HG03108 (cell line): ENCODE data around the gene SRMS.

Experiments used
- ATAC-seq: cut with Tn5 transposase; IDR thresholded peaks from one replicate; pipeline ENCODE4 v1.9.1; 2021; ENCODE audit warnings: moderate library complexity; ENCODE audit not compliant: unreplicated experiment

SRMS gene

GRCh38 chr20:63547725-63548480, at the start of gene SRMS:
SRMS (minus strand) TSS chr20:63547749; CDS start chr20:63547463, 286 bp downstream.
- no peak for ATAC-seq

- no peak for ATAC-seq
Observed at GRCh38 chr20:63596423-63596822, 48.9 kb upstream of the SRMS start.

- ATAC-seq, result no peak
Observed at GRCh38 chr20:63595416-63596127, 48.0 kb upstream of the SRMS start.

- ATAC-seq, result no peak
Observed at GRCh38 chr20:63594043-63594561, 46.6 kb upstream of the SRMS start.

GRCh38 chr20:63592661-63593060, 45.1 kb upstream of the SRMS start:
- ATAC-seq, result no peak

GRCh38 chr20:63591786-63592355, 44.3 kb upstream of the SRMS start:
- no peak for ATAC-seq

- no peak for ATAC-seq
Observed at GRCh38 chr20:63591147-63591533, 43.6 kb upstream of the SRMS start.

DNA sequence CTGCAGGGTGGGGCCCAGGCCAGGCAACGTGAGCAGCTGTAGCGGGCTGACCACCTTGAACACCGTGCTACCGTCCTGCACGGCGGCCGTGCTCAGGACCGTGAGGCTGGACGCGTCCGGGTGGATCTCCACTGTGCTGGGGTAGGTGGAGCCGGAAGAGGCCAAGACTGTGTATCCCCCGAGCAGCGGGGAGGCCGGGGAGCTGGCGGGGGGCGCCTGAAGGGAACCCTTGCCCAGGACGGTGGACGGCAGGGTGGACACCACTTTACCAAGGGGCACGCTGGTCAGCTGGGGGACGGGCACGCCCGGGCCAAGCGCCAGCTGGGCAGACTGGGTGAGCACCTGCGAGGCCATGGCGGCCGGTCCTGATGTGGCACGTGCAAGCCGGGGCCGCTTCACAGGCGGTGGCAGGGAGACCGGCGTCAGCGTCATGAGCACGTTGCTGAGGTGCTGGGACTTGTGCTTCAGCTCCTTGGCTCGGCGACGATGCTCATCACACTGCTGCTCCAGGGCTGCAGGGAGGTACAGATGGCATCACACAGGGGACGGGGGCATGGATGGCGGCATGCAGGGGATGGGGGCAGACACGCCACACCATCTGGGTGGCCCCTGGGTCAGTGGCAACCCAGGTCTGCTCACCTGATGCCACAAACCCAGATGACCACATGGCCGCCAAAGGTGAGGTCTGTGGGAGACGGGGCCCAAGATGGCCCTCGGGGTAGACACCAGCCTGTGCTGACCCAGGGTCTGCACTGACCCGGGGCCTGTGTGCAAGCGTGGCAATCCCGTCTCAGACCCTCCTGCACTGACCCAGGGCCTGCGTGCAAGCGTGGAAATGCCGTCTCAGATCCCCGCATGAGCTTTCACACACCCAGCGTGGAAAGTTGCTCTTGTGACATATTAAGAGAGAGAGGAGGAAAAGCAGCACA, 42.9 kb upstream of the SRMS start:
- no peak for ATAC-seq

GRCh38 chr20:63589261-63590217, 42.0 kb upstream of the SRMS start:
- no peak for ATAC-seq

DNA sequence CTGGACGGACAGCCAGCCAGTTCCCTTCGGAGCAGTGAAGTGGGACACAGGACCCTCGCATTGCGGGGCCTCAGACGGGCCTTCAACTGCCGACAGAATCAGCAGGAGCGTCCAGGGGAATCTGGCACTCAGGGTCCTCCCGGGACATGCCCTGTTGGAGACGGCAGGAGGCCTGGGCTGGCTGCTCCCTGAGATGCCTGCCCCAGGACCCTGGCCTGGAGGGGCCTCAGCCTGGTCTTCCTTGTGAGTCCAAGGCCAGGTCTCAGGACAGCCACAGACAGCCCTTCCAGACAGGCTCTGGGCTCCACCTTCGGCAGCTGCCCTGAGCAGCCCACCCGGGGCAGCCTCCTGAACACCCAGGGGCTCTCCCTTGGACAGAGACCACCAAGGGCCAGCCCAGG, 41.1 kb upstream of the SRMS start:
- ATAC-seq, result no peak

GRCh38 chr20:63587776-63588591, 40.4 kb upstream of the SRMS start:
- no peak for ATAC-seq

DNA sequence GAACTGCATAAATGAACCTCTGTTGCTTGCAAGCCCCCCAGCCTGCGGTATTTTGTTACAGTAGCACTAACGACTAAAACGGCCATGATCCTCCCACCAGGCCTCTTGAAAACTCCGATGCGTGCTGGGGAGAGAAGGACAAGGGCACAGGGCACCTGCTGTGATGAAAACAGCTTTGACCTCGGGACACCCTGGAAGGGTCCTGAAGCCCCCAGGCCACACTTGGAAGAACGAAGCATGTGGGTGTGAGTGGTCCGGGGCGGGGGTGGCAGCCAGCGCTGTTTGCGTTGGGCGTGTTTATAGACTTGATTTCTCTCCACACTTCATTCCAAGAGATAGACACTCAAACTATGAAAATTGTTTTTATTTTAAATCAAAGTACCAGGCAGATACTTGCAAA, 39.7 kb upstream of the SRMS start:
- no peak for ATAC-seq

DNA sequence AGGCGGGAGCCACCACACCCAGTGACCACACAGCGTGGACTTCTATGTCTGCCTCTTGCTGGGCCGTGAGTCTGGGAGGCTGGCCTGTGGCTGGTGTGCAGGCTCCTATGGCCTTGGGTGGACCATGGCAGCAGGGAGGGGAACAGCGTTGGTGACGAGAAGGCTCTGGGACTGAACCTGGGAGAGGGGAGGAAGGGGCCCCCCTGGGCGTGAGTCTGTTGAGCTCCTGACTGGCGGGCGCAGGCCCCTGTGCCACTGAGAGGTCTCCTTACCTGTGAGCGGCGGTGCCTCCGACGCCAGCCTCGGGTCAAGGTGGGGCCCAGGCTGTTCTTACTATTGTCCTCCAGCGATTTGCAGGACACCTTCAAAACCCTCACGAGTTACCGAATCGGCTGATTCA, 39.2 kb upstream of the SRMS start:
- no peak for ATAC-seq

GRCh38 chr20:63585616-63586565, 38.3 kb upstream of the SRMS start:
- ATAC-seq, result no peak

- no peak for ATAC-seq
Observed at GRCh38 chr20:63582382-63583063, 35.0 kb upstream of the SRMS start.

DNA sequence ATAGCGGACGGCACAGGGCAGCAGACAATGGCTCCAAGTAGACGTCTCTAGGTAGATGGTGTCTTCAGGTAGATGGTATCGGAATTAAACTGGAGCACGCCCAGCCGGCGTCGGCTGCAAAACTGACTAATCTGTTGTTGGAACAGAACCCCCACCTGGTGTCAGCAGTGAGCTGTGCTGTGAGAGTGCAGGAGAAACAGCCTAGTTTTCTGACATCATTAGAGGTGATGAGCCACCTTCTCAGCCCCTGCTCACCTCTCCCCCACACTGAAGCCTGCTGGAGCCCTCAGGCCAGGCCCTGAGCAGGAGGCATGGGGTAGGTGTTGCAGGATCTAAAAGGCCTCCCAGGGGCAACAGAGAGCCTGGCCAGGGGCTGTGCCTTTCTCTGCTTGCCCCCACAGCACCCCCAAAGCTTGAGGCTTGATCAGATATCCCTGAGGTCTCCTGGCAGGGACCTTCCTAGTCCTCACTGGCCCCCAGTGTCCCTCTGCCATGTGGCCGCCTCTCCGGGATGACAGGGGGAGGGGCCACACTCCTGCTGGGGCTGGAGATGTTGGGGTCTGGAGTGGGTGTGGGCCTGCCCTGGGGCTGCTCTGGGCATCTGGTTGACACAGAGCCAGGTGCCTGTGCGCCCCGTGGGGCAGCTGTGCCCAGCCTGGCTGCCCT, 33.4 kb upstream of the SRMS start:
- no peak for ATAC-seq
